ENCODE data around the gene PATL1.

Gene PATL1

GRCh38 chr11:59614277-59615119 is 54.3 kb downstream of the PATL1 start:
- no peak for DNase-seq (ENCODE audit: low spot score)

GRCh38 chr11:59611570-59612565 is 57.0 kb downstream of the PATL1 start:
- no peak for DNase-seq (ENCODE audit: low spot score)

- DNase-seq (ENCODE audit: low spot score): no peak
These were observed 58.5 kb downstream of the PATL1 start for GRCh38 chr11:59610289-59610688.

GRCh38 chr11:59607703-59608454 is 61.0 kb downstream of the PATL1 start:
- DNase-seq (ENCODE audit: low spot score): no peak

GRCh38 chr11:59602432-59602831 is 66.4 kb downstream of the PATL1 start:
- DNase-seq (ENCODE audit: low spot score): no peak

GRCh38 chr11:59601788-59602187 is 67.0 kb downstream of the PATL1 start:
- no peak for DNase-seq (ENCODE audit: low spot score)

- DNase-seq (ENCODE audit: low spot score): no peak
These were observed 68.2 kb downstream of the PATL1 start for GRCh38 chr11:59600636-59601035.

GRCh38 chr11:59600234-59600633 is 68.6 kb downstream of the PATL1 start:
- no peak for DNase-seq (ENCODE audit: low spot score)

- DNase-seq (ENCODE audit: low spot score): no peak
These were observed 69.9 kb downstream of the PATL1 start for GRCh38 chr11:59598961-59599360.

Data from CD4-positive, alpha-beta T cell treated with Interleukin-15 for 4 hours (primary cell).